Measurements from ENCODE around the gene SLC26A11.
"Not testable (repeated sequence)": the region's sequence is repeated elsewhere in the genome, so short reads cannot be mapped to it uniquely, and the experiment has no call there.

SLC26A11 gene

DNA sequence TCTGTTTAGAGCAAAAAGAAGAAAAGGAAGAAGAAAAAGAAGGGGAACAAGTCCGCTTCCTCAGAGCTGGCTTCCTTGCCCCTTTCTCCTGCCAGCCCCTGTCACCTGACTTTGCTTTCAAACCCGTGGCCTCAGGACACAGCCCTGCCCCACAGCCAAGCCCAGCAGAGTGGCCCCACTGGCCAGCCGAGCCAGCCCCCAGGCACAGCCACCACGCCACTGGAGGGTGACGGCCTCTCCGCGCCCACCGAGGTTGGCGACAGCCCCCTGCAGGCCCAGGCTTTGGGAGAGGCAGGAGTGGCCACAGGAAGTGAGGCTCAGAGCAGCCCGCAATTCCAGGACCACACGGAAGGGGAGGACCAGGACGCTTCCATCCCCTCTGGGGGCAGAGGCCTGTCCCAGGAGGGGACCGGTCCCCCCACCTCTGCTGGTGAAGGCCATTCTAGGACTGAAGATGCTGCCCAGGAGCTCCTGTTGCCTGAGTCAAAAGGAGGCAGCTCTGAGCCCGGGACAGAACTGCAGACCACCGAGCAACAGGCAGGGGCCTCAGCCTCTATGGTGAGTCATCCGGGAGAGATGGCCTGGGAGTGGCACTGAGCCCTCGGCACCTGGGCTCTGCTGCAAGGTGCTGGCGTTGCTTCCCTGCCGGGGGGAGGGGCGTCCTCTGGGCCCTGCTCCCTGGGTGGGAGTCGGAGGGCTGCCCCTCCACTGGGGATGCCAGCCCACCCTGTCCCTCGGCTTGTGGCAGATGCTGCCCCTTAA, 67.8 kb downstream of the SLC26A11 start:
- no peak for DNase-seq

GRCh38 chr17:80289616-80290015, 69.4 kb downstream of the SLC26A11 start:
- no peak for DNase-seq

- no peak for DNase-seq
Measured at GRCh38 chr17:80290156-80290555, 69.9 kb downstream of the SLC26A11 start.

GRCh38 chr17:80291260-80291659, 71.0 kb downstream of the SLC26A11 start:
- no peak for DNase-seq

- DNase-seq: no peak
Measured at GRCh38 chr17:80291691-80292487, 71.7 kb downstream of the SLC26A11 start.

DNA sequence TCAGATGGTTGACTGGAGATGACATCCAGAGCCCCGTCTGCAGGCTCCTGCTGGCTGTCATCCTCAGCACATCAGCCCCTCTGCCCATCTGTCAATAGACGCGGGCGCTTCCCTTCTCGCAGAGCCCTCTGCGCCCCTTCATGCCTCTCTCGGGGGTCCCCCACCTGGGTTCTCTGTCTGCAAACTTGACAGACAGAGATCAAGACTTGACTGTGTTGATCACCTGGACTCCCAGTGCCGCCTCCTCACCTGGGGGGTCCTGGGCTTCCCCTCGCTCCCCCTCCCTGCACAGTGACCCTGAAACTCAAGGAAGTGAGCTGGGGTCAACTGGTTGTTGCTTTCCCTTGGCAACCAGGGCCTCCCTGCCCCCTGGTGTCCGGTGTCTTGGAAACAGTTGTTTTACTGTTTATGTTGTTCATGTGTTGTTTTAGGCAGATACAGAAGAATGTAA, 72.3 kb downstream of the SLC26A11 start:
- no peak for DNase-seq

GRCh38 chr17:80294210-80294609, 74.0 kb downstream of the SLC26A11 start:
- no peak for DNase-seq

- no peak for DNase-seq
Measured at GRCh38 chr17:80294653-80295052, 74.4 kb downstream of the SLC26A11 start.

GRCh38 chr17:80295146-80295545, 74.9 kb downstream of the SLC26A11 start:
- DNase-seq: no peak

DNA sequence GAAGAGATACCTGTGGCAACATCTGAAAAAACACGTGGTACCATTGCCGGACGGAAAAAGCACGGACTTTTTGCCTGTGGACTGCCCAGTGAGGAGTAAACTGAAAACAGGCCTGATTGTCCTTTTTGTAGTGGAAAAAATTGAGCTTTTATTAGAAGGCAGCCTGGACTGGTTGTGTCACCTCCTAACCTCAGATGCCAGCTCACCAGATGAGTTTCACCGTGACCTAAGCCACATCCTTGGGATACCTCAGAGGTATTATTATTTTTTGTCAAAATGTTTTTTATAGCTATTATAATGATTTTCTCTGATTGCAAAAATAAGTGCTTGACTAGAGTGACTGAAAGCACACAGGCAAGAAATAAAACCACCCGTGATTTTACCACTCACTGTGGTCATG, 75.3 kb downstream of the SLC26A11 start:
- DNase-seq: no peak

DNA sequence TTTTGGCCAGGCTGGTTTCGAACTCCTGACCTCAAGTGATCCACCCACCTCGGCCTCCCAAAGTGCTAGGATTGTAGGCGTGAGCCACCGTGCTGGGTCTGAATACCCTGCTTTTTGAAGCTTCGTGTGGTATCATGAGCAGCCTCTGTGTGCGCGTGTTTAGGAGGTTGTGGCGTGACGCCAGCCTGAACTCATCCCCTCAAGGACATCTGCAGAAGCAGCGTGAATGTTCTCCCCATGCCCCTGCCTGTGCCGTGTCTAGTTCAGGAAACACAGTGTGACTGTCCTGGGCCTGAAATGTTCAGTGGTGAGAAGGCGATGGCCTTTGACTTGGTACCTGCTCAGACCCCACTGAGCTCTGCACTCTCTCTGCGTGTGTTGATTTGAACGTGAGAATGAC, 76.0 kb downstream of the SLC26A11 start:
- no peak for DNase-seq

- no peak for DNase-seq
Measured at GRCh38 chr17:80297996-80298560, 77.9 kb downstream of the SLC26A11 start.

DNA sequence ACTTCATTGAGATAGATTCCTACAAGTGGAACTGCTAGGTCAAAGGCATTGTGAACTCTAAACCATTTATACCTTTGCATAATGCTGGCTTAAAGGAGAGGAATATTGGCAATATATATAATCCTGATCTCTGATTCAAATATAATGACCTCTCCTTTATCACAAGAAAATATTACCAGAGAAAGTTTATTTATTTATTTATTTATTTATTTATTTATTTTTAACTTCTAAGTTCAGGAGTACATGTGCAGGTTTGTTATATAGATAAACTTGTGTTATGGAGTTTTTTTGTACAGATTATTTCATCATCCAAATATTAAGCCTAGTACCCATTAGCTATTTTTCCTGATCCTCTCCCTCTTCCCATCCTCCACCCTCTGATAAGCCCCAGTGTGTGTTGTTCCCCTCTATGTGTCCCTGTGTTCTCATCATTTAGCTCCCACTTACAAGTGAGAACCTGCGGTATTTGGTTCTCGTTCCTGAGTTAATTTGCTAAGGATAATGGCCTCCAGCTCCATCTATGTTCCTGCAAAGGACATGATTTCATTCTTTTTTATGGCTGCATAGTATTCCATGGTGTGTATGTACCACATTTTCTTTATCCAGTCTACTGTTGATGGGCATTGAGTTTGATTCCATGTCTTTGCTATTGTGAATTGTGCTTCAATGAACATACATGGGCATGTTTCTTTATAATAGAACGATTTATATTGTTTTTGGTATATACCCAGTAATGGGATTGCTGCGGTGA, 79.3 kb downstream of the SLC26A11 start:
- DNase-seq: not testable (repeated sequence)

- not testable (repeated sequence) for DNase-seq
Measured at GRCh38 chr17:80300756-80301155, 80.5 kb downstream of the SLC26A11 start.

Measured in NCI-H446 (cell line).